Subcutaneous adipose tissue (tissue), 4 donors: ENCODE measurements around the gene SEMA3F. TPM values are rescaled to one million over a fixed set of nuclear protein-coding genes. Genes with fewer than 3 reads are reported as not detected.

Experiments
- total RNA-seq, 4 donors: library from RNA; depleted of rRNA; stranded (reverse); fragments of >200 nt; gene quantifications; one replicate each; pipeline ENCODE4 v1.1.0, GENCODE V29; 2016
- TF ChIP-seq, protein P1 (sequence below): fragments of 450-650 bp; IDR thresholded peaks from one replicate; pipeline ENCODE4 v1.5.1; 2016; ENCODE audit warnings: low read depth, mild to moderate bottlenecking, control low read depth, antibody characterized with exemption, moderate library complexity

The SEMA3F gene
- total RNA-seq, 4 donors from 2014 or later, result 4.6 to 32.8 (median 11.5) TPM

DNA sequence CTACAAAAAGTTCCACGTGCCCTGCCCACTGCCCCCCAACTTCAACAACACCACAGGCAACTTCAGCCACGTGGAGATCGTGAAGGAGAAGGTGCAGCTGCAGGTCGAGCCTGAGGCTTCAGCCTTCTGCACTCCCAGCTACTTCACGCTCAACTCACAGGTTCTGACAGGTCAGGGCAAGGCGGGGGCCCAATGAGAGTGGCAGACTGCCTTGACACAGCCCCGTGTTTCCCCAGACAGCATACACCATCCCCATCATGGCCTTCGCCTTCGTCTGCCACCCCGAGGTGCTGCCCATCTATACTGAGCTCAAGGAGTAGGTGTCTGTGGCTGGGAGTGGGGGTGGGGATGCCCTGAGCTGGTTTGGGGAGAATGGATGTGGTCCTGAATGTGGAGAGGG, 62.6 kb downstream of the SEMA3F start:
- TF ChIP-seq, protein P1, sequence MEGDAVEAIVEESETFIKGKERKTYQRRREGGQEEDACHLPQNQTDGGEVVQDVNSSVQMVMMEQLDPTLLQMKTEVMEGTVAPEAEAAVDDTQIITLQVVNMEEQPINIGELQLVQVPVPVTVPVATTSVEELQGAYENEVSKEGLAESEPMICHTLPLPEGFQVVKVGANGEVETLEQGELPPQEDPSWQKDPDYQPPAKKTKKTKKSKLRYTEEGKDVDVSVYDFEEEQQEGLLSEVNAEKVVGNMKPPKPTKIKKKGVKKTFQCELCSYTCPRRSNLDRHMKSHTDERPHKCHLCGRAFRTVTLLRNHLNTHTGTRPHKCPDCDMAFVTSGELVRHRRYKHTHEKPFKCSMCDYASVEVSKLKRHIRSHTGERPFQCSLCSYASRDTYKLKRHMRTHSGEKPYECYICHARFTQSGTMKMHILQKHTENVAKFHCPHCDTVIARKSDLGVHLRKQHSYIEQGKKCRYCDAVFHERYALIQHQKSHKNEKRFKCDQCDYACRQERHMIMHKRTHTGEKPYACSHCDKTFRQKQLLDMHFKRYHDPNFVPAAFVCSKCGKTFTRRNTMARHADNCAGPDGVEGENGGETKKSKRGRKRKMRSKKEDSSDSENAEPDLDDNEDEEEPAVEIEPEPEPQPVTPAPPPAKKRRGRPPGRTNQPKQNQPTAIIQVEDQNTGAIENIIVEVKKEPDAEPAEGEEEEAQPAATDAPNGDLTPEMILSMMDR, result no peak

DNA sequence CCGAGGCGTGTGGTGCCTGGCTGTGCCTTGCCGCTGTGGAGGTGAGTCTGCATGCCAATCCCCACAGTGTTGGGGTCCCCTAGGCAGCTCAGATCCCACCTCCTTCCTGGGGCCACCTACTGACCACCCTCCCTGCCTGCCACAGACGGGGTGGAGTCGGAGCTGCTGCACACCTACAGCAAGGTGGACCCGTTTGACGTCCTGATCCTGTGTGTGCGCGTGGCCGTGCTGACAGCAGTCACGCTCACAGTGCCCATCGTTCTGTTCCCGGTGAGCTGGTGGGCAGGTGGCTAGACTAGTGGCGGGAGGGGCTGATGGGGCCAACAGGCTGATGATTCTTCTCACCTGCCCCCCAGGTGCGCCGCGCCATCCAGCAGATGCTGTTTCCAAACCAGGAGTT, 63.3 kb downstream of the SEMA3F start:
- TF ChIP-seq, protein P1, result no peak

DNA sequence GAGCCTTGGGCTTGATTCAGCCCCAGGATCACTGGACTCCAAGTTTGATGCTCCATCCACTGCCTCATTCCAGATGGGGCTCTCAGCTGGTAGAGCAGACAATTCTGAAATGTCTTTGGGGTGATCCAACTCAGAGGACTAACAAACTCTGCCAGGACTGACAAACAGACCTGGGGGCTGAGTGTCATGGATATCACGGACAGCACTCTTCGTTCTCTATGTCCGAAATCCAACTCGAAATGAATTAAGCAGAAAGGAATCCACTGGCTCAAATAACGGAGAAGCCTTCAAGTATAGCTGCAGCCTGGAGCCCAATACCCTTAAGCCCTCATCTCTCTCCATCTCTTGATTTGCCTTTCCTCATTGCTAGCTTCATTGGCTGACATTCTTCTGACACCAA, 64.2 kb downstream of the SEMA3F start:
- TF ChIP-seq, protein P1, result no peak

DNA sequence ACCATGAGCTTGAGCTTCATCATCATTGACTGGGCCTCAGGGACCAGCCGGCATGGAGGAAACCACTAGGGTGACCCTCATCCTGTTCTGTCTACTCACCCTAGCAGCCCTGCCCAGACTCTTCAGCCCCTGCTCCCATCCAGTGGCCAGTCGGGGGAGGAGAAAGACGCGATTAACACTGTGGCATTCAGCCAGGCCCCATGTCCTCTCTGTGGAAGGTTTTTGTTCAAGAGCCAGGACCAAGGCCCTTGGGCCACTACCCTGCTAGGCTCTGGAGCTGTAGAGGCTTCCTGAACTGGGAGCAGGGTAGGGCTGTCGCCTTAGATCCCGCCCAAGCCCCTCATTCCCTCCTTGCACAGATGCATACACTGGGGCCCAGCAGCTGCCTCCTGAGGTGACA, 65.0 kb downstream of the SEMA3F start:
- TF ChIP-seq, protein P1, result no peak

DNA sequence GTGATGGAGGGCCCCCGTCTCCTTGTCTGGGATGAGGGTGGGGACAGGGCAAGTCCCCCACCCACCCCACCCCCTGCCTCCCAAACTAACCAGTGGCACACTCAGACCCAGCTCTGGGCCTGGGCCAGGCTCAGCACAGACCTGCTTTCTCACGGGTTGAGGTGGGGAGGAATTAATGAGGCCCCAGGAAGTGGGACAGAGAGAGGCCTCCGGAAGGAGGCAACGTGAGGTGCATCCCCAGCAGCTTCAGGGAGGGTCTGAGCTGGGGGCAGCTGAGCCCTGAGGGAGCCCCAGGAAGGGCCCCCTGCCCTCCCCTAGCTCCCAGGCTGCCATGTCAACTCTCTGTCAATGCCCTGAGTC, 65.9 kb downstream of the SEMA3F start:
- TF ChIP-seq, protein P1, result no peak

DNA sequence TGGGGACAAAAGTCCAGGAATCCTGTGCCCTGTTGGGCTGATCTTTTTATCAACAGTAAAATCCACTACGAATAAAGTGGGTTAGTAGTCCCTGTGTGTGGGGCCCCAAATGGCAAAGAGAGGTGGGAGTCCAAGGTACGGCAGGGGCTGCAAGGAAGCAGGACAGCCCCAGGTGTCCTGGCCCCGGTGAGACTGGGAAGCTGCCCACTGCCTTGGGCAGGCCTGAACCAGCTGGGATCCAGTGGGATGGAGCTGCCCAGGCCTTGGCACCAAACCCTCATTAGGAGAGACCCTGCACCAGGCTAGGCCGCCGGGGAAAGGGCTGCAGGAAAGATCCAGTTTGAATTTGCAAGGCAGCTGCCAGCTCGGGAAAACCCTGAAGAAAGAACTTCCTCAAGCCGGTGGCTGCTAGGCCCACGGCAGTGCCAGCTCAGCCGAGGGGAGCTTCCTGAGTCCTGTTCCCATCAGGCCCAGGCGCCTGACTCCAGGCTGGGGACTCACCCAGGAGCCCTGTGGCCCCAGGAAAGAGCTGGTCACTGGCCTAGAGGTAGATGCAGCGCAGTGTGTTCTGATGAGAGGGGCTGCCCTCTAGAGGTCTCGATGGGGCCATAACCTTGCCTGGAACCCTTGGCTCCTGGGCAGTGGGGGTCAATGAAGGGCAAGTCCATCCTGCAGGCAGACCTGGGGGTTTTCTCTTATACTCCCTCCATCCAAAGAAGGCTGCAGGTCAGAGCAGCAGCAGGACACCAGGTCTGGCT, 66.5 kb downstream of the SEMA3F start:
- TF ChIP-seq, protein P1, result no peak

DNA sequence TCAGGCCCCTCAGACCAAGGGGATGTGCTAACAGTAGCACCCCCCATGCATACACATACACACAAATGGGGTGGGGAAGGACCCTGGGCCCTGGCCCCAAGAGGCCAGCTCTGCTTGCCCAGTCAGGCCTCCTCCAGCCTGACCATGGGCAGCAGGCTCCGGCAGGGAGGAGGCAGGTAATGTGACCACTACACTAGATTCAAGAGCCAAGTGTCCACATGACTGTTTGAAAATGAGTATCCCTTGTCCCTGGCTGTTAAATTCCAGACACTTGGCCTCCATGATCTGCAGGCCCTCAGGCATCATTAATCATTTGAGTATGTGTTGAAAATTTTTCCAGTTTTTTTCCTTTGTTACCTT, 67.0 kb downstream of the SEMA3F start:
- TF ChIP-seq, protein P1, result no peak
